Neural cell (in vitro differentiated cells): ENCODE measurements around the gene RASA1.

Experiments
- EP300 ChIP-seq: fragments of 450-650 bp; conservative IDR thresholded peaks from 2 replicates; pipeline ENCODE4 v1.6.1; 2014; ENCODE audit warnings: antibody characterized with exemption, mild to moderate bottlenecking, moderate library complexity; ENCODE audit not compliant: poor library complexity, severe bottlenecking
- EZH2 ChIP-seq: fragments of 200-600, 300-800 bp; shearing (Covaris generic), sonication (generic); IDR thresholded peaks from 2 replicates; pipeline ENCODE4 v1.6.1; 2014; ENCODE audit warnings: antibody characterized with exemption, low read length, borderline replicate concordance, mild to moderate bottlenecking; ENCODE audit not compliant: insufficient read depth, poor library complexity, severe bottlenecking
- MXI1 ChIP-seq: fragments of 450-650 bp; conservative IDR thresholded peaks from 2 replicates; pipeline ENCODE4 v1.6.1; 2014; ENCODE audit warnings: antibody characterized with exemption, mild to moderate bottlenecking; ENCODE audit not compliant: poor library complexity, severe bottlenecking
- POLR2AphosphoS5 ChIP-seq: IDR thresholded peaks from 2 replicates; pipeline ENCODE4 v1.6.1; 2012
- RAD21 ChIP-seq: fragments of 450-650 bp; conservative IDR thresholded peaks from 2 replicates; pipeline ENCODE4 v1.6.1; 2014; ENCODE audit warnings: antibody characterized with exemption, mild to moderate bottlenecking, moderate library complexity
- REST ChIP-seq: IDR thresholded peaks from 2 replicates; pipeline ENCODE4 v1.6.1; 2012; ENCODE audit warnings: borderline replicate concordance
- SMC3 ChIP-seq: fragments of 450-650 bp; conservative IDR thresholded peaks from 2 replicates; pipeline ENCODE4 v1.6.1; 2014; ENCODE audit warnings: antibody characterized with exemption, mild to moderate bottlenecking, moderate library complexity; ENCODE audit not compliant: poor library complexity
- TAF1 ChIP-seq: IDR thresholded peaks from 2 replicates; pipeline ENCODE4 v1.6.1; 2012; ENCODE audit warnings: low read depth
- TF ChIP-seq, protein P1 (sequence below): fragments of 450-650 bp; IDR thresholded peaks from 2 replicates; pipeline ENCODE4 v1.5.1; 2014; ENCODE audit warnings: antibody characterized with exemption, mild to moderate bottlenecking, moderate library complexity; ENCODE audit not compliant: poor library complexity, severe bottlenecking

DNA sequence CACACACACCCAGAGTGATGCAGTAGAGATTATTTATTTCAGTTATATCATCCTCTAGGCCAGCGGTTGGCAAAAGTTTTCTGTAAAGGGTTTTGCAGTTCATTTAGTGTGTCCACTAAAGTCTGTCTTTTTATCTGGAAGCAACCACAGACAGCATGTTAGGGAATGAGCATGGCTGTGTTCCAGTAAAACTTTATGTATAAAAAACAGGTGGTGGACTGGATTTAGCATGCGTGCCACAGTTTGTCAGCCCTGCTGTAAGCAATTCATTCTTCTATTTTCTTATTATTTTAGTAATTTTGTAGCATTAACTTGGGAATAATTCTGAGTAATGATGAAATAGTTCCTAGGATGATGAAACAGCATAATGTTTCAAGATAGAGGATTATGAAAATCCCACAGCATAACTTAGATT, 93.4 kb downstream of the RASA1 start:
- TF ChIP-seq RAD21 (no peak), REST (no peak), MXI1 (no peak), EP300 (no peak), EZH2 (no peak), SMC3 (no peak), POLR2AphosphoS5 (no peak), TAF1 (no peak)
- TF ChIP-seq, protein P1, sequence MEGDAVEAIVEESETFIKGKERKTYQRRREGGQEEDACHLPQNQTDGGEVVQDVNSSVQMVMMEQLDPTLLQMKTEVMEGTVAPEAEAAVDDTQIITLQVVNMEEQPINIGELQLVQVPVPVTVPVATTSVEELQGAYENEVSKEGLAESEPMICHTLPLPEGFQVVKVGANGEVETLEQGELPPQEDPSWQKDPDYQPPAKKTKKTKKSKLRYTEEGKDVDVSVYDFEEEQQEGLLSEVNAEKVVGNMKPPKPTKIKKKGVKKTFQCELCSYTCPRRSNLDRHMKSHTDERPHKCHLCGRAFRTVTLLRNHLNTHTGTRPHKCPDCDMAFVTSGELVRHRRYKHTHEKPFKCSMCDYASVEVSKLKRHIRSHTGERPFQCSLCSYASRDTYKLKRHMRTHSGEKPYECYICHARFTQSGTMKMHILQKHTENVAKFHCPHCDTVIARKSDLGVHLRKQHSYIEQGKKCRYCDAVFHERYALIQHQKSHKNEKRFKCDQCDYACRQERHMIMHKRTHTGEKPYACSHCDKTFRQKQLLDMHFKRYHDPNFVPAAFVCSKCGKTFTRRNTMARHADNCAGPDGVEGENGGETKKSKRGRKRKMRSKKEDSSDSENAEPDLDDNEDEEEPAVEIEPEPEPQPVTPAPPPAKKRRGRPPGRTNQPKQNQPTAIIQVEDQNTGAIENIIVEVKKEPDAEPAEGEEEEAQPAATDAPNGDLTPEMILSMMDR = no peak
